Rectal smooth muscle tissue (tissue), 1 donor: ENCODE data around the gene SP8.

Source experiments
- H3K27ac ChIP-seq: one replicate; pipeline ENCODE4 v1.7.0; 2013; ENCODE audit warnings: low read depth, low read length, inconsistent platforms
- H3K27me3 ChIP-seq: one replicate; pipeline ENCODE4 v1.7.0; 2013; ENCODE audit warnings: low read length; ENCODE audit not compliant: control insufficient read depth, insufficient read depth
- H3K36me3 ChIP-seq: one replicate; pipeline ENCODE4 v1.7.0; 2013; ENCODE audit warnings: low read length; ENCODE audit not compliant: control insufficient read depth, insufficient read depth
- H3K4me1 ChIP-seq: one replicate; pipeline ENCODE4 v1.7.0; 2013; ENCODE audit warnings: low read length; ENCODE audit not compliant: control insufficient read depth, insufficient read depth
- H3K4me3 ChIP-seq: one replicate; pipeline ENCODE4 v1.7.0; 2013; ENCODE audit warnings: low read length
- H3K9ac ChIP-seq: one replicate; pipeline ENCODE4 v1.7.0; 2013; ENCODE audit warnings: low read length

The SP8 gene

DNA sequence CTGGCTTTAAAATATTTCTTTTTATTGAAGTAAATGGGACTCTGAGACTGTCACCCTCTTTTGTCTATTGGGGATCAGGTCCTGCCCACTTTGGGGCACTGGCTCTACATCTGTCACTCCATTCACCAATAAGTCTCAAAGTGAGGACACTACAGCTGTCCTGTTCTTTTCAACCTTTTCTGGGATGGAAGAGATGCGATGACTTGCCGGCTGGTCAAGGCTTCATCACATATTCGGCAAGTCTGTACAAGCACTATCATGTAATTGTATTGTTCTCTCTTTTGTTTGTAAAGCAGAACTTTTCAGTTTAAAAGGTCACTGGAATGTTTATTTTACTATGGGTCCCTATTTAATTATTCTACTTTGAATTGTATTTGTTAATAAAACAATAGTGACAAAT is 17.7 kb upstream of the SP8 start:
- no peaks in the 10 kb centered on the region for H3K36me3 ChIP-seq
- H3K4me1 ChIP-seq, result no peaks in the 10 kb centered on the region
- no peak overlapping the region for H3K9ac ChIP-seq
- H3K4me3 ChIP-seq, result no peak overlapping the region
- H3K27ac ChIP-seq, result no peak overlapping the region
- H3K27me3 ChIP-seq, result no peaks in the 10 kb centered on the region

DNA sequence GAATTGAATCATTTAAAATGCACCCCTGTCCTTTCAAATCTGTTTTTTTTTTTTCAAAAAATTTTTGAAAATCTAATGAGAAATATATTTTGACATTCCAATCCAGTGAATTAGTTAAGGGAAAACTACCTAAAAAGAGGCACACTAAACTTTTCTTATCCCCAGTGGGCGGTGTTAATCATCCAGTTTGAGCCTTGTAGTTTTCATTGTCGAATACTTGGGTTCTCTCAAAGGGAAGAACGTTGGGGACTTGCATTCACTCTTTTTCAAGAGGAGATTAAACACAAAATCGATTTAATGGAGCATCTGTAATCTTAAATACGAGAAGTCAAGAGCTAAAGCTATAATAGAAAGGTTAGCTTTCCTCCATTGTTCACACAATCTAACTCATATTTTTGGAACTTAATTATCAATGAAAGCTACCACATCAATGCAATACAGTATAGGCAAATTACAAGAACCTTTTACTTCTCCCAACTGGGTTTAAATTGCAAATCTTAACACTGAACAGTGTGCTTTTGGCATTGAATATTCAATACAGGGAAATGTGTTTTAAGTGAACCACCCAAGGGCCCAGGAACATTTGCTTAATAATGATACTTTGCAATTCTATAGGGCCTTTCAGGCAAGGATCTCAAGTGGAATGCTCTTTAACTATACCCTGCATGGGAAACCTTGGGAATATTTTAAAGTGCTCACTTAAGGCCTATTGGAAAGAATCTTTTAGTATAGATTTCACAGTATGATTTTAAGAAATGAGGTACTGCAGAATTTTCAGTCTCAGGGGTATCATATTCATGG is 13.1 kb upstream of the SP8 start:
- Histone ChIP-seq H3K9ac (no peak overlapping the region), H3K4me1 (peaks cover 3% of the 10 kb centered on the region), H3K27ac (no peak overlapping the region), H3K4me3 (no peak overlapping the region), H3K36me3 (no peaks in the 10 kb centered on the region), H3K27me3 (peaks cover 25% of the 10 kb centered on the region)

DNA sequence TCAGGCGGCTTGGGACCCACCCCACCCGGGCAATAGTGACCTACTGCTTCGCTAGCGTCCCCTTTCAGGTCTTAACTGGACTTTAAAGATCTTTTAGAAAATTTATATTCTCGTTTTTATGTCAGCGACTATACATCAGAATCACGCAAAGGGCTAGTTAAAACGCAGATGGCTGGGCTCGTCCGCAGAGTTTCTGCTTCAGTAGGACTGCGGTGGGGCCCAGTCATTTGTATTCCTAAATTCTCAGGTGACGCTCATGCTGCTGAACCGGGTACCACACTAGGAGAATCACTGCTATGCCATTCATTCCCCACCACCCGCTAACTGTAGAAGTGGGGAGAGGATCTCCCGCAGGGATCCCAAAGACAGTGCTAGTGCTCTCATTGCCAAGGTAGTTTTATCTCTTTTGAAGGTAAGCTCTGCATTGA is 12.0 kb upstream of the SP8 start:
- Histone ChIP-seq H3K27me3 (peaks cover 30% of the 10 kb centered on the region), H3K9ac (no peak overlapping the region), H3K4me1 (peaks cover 3% of the 10 kb centered on the region), H3K27ac (no peak overlapping the region), H3K36me3 (no peaks in the 10 kb centered on the region), H3K4me3 (no peak overlapping the region)

DNA sequence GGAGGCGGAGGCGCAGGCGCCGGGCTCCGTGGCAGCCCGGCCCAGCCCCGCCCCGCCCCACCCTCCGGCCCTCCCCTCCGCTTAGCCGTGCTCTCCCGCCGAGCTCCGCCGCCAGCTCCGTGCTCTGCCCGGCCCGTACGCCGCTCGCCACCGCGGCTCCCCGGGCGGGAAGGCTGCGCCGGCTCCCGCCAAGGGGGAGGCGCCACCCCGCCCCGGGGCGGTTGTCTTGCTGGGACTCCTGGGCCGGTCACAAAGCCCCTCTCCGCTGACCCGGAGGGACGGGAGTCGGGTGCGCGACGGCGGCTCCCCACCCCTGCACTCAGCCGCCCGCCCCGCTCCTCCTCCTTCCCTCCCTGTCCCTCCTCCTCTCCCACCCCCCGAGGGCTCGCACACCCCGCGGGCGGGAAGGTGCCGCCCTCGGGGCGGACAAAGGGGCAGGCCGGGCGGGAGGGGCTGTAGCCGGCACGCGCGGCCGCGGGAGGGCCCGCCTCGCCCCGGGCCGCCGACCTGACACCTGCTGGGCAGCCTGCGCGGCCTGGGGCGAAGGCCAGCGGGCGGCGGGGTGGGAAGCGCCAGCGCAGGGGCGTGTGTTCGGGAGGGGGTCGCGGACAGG is 11.5 kb upstream of the SP8 start:
- H3K27me3 ChIP-seq, result peaks cover 35% of the 10 kb centered on the region
- H3K9ac ChIP-seq, result no peak overlapping the region

DNA sequence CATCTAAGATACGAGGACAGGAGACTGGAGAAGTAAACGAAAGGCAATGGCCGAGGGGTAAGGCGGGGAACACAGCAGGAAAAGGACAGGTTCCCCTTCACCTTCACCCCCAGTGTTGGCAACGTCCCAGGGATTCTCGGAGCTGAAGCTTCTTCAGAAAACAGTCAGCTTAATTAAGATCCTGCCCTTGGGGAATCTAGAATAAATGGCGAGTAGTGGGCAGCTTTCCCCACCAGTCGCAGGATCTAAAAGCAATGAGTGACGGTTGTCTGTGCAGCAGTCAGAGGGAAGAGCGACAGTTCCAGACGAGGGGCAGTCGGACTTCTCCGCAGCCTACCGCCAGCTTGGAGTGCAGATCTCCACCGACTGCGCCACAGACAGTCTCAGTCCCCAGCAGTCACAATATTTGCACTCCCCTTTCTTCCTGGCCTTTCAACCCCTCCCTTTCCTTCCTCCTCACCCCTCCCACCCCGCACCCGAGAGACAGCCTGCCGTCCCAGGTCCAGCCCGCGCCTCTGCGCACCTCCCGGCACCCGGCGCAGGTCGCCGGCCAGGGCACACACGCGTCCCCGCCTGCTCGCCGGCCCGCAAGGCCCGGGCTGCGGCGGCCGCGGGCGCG is 10.9 kb upstream of the SP8 start:
- H3K27ac ChIP-seq, result no peak overlapping the region
- no peaks in the 10 kb centered on the region for H3K36me3 ChIP-seq
- H3K9ac ChIP-seq, result peak overlapping the region; percentile 24
- H3K4me3 ChIP-seq, result peak overlapping the region; percentile 68
- peaks cover 3% of the 10 kb centered on the region for H3K4me1 ChIP-seq
- peaks cover 36% of the 10 kb centered on the region for H3K27me3 ChIP-seq

More for the DNA sequence above, 11.5 kb upstream of the SP8 start:
- H3K36me3 ChIP-seq, result no peaks in the 10 kb centered on the region
- no peak overlapping the region for H3K27ac ChIP-seq
- H3K4me1 ChIP-seq, result peaks cover 3% of the 10 kb centered on the region
- H3K4me3 ChIP-seq, result peak overlapping the region; percentile 68

DNA sequence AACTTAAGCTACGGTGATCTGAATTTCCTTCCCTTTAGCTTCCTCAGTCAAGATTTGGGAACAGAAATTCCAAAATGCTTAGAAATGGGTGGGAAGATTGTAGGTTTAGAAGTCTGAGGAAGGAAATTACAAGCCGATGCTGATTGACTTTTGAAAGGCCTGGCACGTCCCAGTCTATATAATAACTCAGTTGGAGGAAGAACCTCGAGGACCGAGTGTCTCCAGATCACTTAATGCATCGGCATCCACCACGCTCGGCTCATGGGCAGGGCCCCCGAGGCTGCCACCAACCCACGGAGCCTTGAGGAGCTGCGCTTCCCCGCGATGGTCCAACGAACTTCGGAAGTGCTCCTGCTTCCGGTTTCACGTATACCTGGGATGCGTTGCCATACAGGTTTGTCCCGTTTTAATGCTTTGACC is 10.4 kb upstream of the SP8 start:
- Histone ChIP-seq H3K4me1 (peaks cover 3% of the 10 kb centered on the region), H3K27ac (no peak overlapping the region), H3K9ac (no peak overlapping the region), H3K36me3 (no peaks in the 10 kb centered on the region), H3K27me3 (peaks cover 36% of the 10 kb centered on the region), H3K4me3 (peak overlapping the region; percentile 68)

DNA sequence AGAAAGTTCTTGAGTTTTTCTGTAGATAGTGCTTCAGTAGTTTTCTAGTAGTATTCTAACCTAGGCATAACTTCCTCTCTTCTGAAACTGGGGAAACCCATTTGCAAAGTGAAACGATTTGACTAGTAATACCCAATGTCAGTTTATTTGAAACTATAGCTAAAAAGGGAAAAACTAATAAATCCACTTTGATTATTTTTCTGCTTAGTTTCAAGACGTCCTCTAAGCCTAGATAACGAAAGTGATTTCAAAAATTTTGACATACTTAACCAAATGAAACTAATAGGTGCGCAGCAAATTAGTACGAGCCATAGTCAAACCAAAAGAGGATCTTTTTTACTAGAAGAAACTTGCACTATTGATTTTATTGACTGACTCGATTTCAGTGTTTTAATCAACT is 9.8 kb upstream of the SP8 start:
- Histone ChIP-seq H3K4me3 (no peak overlapping the region), H3K27ac (no peak overlapping the region), H3K27me3 (peaks cover 36% of the 10 kb centered on the region), H3K9ac (no peak overlapping the region), H3K36me3 (no peaks in the 10 kb centered on the region), H3K4me1 (peaks cover 3% of the 10 kb centered on the region)

DNA sequence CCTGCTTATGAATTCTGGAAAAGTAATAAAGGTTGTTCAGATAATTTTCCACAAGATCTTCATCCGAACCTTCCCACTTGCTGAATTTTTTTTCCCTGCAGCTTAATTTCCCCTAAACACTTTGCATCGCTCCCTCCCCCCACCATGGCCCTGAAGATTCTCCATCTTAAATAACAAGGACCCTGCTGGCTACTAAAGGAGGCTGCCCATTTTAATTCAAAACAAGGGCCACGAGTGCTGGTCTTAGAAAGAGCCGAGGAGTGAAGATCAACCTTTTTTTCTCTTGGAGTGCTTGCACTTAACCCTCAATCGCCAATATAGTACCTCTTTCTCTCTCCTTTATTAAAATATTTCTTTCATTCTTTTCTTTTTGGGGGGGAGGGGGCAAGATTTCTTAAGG is 9.2 kb upstream of the SP8 start:
- H3K36me3 ChIP-seq, result no peaks in the 10 kb centered on the region
- H3K27ac ChIP-seq, result no peak overlapping the region
- peaks cover 3% of the 10 kb centered on the region for H3K4me1 ChIP-seq
- no peak overlapping the region for H3K9ac ChIP-seq
- H3K27me3 ChIP-seq, result peaks cover 36% of the 10 kb centered on the region
- H3K4me3 ChIP-seq, result no peak overlapping the region

DNA sequence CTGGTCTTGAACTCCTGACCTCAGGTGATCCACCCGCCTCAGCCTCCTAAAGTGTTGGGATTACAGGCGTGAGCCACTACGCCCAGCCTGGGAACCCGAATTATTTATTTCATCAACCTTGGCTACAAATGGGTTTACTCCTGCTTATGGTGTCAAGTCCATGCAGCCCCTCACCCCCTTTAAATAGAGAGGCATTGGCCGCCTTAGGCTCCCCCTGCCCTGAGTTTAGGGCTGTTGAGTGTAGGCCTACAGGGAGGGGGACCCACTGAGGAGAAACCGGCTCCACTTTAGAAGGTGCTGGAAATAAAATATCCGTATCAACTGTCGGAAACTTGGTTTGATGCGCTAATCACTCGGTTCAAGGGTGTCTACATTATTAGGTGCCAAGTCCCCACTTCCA is 8.7 kb upstream of the SP8 start:
- Histone ChIP-seq H3K4me3 (no peak overlapping the region), H3K36me3 (no peaks in the 10 kb centered on the region), H3K27ac (no peak overlapping the region), H3K4me1 (peaks cover 3% of the 10 kb centered on the region), H3K27me3 (peaks cover 39% of the 10 kb centered on the region), H3K9ac (no peak overlapping the region)

DNA sequence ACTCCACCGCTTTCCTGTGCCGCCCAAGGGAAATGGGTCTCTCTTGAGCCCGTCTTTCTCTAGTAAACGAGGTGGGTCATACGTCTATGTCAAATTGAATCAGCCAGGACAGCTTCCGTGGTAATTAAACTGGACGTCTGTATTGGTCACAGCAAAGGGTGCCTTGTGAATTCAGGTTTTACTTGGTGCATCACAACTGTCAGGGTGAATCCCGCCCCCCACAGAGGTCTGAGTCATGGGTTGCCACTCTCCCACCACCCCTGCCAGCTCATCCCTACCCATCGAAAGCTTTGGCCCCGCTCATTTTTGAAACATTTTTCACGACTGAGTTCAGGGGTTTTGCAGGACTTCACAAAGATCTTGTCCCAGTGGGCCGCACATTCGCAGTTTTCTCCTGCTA is 8.0 kb upstream of the SP8 start:
- peaks cover 3% of the 10 kb centered on the region for H3K4me1 ChIP-seq
- no peak overlapping the region for H3K4me3 ChIP-seq
- H3K27ac ChIP-seq, result no peak overlapping the region
- H3K36me3 ChIP-seq, result no peaks in the 10 kb centered on the region
- no peak overlapping the region for H3K9ac ChIP-seq
- H3K27me3 ChIP-seq, result peaks cover 41% of the 10 kb centered on the region

DNA sequence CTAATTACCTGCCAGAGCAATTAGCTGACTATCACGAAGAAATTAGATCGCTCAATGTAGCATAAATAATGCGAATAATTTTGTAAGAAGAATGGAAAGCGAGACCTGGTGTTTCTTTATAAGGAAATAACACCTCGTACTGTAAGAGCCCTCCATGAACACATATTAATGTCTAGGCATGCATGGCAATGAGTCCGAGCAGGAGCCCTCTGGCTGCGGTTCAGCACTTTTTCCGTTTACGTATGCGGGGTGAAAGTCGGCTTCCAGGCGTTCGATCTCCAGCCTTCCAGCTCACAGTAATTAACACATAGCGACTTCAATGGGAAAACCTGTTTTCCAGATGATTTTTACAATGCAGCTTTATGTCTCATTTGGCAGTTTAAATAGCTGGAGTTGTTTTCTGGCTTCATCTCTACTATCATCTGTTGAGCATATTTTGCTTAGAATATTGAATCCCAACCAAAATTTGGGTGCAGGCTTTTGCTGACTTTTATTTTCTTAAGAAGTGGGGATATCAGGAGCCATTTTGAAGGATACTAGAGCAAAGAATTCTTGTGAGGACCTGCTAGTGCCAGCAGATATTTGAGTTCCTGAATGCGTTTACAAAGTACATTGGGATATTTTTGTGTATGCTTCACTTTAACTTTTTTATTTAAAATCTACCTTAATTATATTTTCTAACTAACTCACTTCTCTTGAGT is 7.2 kb upstream of the SP8 start:
- Histone ChIP-seq H3K27me3 (peaks cover 38% of the 10 kb centered on the region), H3K4me3 (no peak overlapping the region), H3K9ac (no peak overlapping the region), H3K27ac (no peak overlapping the region), H3K36me3 (no peaks in the 10 kb centered on the region), H3K4me1 (peaks cover 3% of the 10 kb centered on the region)

DNA sequence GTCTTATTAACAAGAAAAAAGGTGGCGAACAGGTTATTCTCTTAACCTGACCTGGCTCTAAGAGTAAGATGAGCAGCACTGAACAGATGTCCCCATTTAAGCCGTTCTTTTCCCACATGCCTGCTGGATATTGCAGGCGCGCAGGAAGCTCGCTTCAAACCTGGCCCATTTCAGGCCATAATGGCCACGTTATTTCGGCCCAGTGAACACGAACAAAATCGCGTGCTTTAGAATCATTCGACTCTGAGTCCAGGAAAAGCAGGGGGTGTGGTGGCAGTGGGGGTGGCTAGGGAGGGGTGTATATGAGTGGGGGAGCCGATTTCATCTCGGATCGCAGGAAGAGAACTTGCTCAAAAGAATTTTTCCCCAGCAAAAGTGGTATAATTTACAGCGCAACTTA is 6.6 kb upstream of the SP8 start:
- Histone ChIP-seq H3K9ac (no peak overlapping the region), H3K4me3 (no peak overlapping the region), H3K27ac (no peak overlapping the region), H3K4me1 (peaks cover 3% of the 10 kb centered on the region), H3K27me3 (peaks cover 34% of the 10 kb centered on the region), H3K36me3 (no peaks in the 10 kb centered on the region)
